ENCODE measurements around the gene BBS9. TPM values are rescaled to one million over a fixed set of nuclear protein-coding genes. Genes with fewer than 3 reads are reported as not detected.

BBS9 gene
- total and polyA plus RNA-seq, 2 experiments from 2014 or later: 27.2 to 66.1 TPM

DNA sequence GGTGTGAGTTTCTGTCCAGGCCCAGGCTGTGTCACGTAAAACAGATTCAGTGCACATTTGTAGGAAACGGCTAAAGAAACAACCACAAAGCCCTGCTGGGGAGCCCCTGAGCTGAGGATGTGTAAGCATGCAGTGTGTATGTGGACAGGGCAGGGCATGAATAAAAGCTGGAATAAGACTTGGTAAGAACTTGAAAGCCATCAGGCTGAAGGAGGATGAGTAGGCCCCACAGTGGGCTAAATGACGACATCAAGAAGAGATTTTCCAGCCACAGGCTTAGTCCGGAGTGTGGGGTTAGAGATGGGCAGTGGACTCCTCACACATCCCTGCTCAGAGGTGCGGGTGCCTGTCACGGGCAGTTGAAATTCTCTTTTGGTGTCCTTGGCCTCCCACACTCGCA is 505.2 kb downstream of the BBS9 start (continued):
- TF ChIP-seq ZNF462 (CRISPR knock-in tag; IDR thresholded peaks at IDR 0.05): no peak
- TF ChIP-seq, protein P1, sequence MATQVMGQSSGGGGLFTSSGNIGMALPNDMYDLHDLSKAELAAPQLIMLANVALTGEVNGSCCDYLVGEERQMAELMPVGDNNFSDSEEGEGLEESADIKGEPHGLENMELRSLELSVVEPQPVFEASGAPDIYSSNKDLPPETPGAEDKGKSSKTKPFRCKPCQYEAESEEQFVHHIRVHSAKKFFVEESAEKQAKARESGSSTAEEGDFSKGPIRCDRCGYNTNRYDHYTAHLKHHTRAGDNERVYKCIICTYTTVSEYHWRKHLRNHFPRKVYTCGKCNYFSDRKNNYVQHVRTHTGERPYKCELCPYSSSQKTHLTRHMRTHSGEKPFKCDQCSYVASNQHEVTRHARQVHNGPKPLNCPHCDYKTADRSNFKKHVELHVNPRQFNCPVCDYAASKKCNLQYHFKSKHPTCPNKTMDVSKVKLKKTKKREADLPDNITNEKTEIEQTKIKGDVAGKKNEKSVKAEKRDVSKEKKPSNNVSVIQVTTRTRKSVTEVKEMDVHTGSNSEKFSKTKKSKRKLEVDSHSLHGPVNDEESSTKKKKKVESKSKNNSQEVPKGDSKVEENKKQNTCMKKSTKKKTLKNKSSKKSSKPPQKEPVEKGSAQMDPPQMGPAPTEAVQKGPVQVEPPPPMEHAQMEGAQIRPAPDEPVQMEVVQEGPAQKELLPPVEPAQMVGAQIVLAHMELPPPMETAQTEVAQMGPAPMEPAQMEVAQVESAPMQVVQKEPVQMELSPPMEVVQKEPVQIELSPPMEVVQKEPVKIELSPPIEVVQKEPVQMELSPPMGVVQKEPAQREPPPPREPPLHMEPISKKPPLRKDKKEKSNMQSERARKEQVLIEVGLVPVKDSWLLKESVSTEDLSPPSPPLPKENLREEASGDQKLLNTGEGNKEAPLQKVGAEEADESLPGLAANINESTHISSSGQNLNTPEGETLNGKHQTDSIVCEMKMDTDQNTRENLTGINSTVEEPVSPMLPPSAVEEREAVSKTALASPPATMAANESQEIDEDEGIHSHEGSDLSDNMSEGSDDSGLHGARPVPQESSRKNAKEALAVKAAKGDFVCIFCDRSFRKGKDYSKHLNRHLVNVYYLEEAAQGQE (IDR thresholded peaks at IDR 0.05; ENCODE audit: unreplicated experiment): no peak
- TF ChIP-seq JUNB (IDR thresholded peaks at IDR 0.05; ENCODE audit: unreplicated experiment): no peak
- TF ChIP-seq, protein P2, sequence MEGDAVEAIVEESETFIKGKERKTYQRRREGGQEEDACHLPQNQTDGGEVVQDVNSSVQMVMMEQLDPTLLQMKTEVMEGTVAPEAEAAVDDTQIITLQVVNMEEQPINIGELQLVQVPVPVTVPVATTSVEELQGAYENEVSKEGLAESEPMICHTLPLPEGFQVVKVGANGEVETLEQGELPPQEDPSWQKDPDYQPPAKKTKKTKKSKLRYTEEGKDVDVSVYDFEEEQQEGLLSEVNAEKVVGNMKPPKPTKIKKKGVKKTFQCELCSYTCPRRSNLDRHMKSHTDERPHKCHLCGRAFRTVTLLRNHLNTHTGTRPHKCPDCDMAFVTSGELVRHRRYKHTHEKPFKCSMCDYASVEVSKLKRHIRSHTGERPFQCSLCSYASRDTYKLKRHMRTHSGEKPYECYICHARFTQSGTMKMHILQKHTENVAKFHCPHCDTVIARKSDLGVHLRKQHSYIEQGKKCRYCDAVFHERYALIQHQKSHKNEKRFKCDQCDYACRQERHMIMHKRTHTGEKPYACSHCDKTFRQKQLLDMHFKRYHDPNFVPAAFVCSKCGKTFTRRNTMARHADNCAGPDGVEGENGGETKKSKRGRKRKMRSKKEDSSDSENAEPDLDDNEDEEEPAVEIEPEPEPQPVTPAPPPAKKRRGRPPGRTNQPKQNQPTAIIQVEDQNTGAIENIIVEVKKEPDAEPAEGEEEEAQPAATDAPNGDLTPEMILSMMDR (conservative IDR thresholded peaks at IDR 0.05; ENCODE audit: low read depth in 2 of 2): no peak
- no peak for TF ChIP-seq CREB1 (CRISPR knock-in tag; IDR thresholded peaks at IDR 0.05; ENCODE audit: low read depth)
- TF ChIP-seq ZNF114 (CRISPR knock-in tag; IDR thresholded peaks at IDR 0.05): no peak

All from GM23338 (cell line).